H1 (cell line): ENCODE data around the gene TCF7L2. TPM values are rescaled to one million over a fixed set of nuclear protein-coding genes. Genes with fewer than 3 reads are reported as not detected.

Experiments used
- CTCF ChIA-PET: fragments of 300-600 bp; sonication (Branson Sonifier 250); formaldehyde crosslinking; loops from one replicate; lab custom pipeline; 2021; ENCODE audit not compliant: partially characterized antibody; lab: Charles Lee
- POLR2A ChIA-PET: fragments of 300-600 bp; sonication (Branson Sonifier 250); formaldehyde crosslinking; loops from one replicate; lab custom pipeline; 2021; ENCODE audit warnings: inconsistent platforms; ENCODE audit not compliant: partially characterized antibody; lab: Charles Lee
- DNase-seq, 2 experiments: peaks; one replicate each; pipeline versions ENCODE4 v3.0.0 to v3.0.0-alpha.2; 2010 to 2022; ENCODE audit warnings: low spot score in 2 of 2, low read depth in 1 of 2, mixed read lengths in 1 of 2
- FAIRE-seq: peaks from 2 replicates; lab custom pipeline; 2011; peaks lifted over from hg19 to GRCh38; lab: Jason Lieb, UNC
- H2AFZ ChIP-seq: 2 replicates; pipeline ENCODE4 v1.8.1; 2012; ENCODE audit warnings: low read length, inconsistent platforms
- H2AK5ac ChIP-seq: 2 replicates; pipeline ENCODE4 v1.6.1; 2013; ENCODE audit warnings: low read depth, low read length
- H2BK120ac ChIP-seq: replicated peaks from 2 replicates; pipeline ENCODE3; 2013; ENCODE audit warnings: low read depth, low read length, inconsistent platforms
- H2BK12ac ChIP-seq: 2 replicates; pipeline ENCODE4 v1.6.1; 2013; ENCODE audit warnings: low read depth, low read length
- H2BK15ac ChIP-seq: 2 replicates; pipeline ENCODE4 v1.6.1; 2013; ENCODE audit warnings: low read length
- H2BK20ac ChIP-seq: 2 replicates; pipeline ENCODE4 v1.6.1; 2013; ENCODE audit warnings: low read length
- H2BK5ac ChIP-seq: 2 replicates; pipeline ENCODE4 v1.6.1; 2013; ENCODE audit warnings: low read depth, low read length
- H3K14ac ChIP-seq: 2 replicates; pipeline ENCODE4 v1.6.1; 2013; ENCODE audit warnings: inconsistent platforms; ENCODE audit not compliant: insufficient read length
- H3K18ac ChIP-seq: 2 replicates; pipeline ENCODE4 v1.6.1; 2013; ENCODE audit warnings: low read length; ENCODE audit errors: extremely low read depth
- H3K23ac ChIP-seq: 2 replicates; pipeline ENCODE4 v1.6.1; 2013; ENCODE audit warnings: inconsistent platforms; ENCODE audit not compliant: insufficient read length
- H3K23me2 ChIP-seq: 2 replicates; pipeline ENCODE4 v1.6.1; 2013; ENCODE audit warnings: low read depth, low read length
- H3K27ac ChIP-seq: 2 replicates; pipeline ENCODE4 v1.6.1; 2011; ENCODE audit warnings: low read depth, low read length, inconsistent platforms
- H3K27me3 ChIP-seq, 4 experiments: replicated peaks in 1 of 4; 1 replicate in 1 of 4; 2 replicates in 3 of 4; pipeline versions ENCODE4 v1.6.1 to v1.8.1; 2011 to 2013; ENCODE audit warnings: low read length in 3 of 4, mild to moderate bottlenecking in 3 of 4, inconsistent platforms in 2 of 4, mixed read lengths in 2 of 4, moderate library complexity in 1 of 4; ENCODE audit not compliant: control insufficient read depth in 3 of 4, insufficient read depth in 3 of 4; ENCODE audit errors: extremely low read depth in 1 of 4
- H3K36me3 ChIP-seq, 4 experiments: 2 replicates each; pipeline versions ENCODE4 v1.6.1 to v1.8.1; 2011 to 2013; ENCODE audit warnings: mild to moderate bottlenecking in 4 of 4, low read length in 3 of 4, moderate library complexity in 2 of 4, control low read depth in 1 of 4, inconsistent platforms in 1 of 4; ENCODE audit not compliant: insufficient read depth in 4 of 4, control insufficient read depth in 2 of 4
- H3K4ac ChIP-seq: replicated peaks from 2 replicates; pipeline ENCODE3; 2013; ENCODE audit warnings: low read length, low read depth, mixed read lengths, inconsistent platforms; ENCODE audit not compliant: insufficient read length
- H3K4me1 ChIP-seq, 4 experiments: replicated peaks in 1 of 4; 1 replicate in 1 of 4; 2 replicates in 3 of 4; pipeline versions ENCODE4 v1.6.1 to v1.8.1; 2011 to 2013; ENCODE audit warnings: low read length in 3 of 4, inconsistent platforms in 2 of 4, mixed read lengths in 1 of 4; ENCODE audit not compliant: insufficient read depth in 4 of 4, control insufficient read depth in 3 of 4
- H3K4me2 ChIP-seq, 2 experiments: 2 replicates each; pipeline versions ENCODE4 v1.6.1 to v1.8.1; 2011 to 2013; ENCODE audit warnings: low read depth in 2 of 2, low read length in 2 of 2, control low read depth in 1 of 2, inconsistent platforms in 1 of 2, mild to moderate bottlenecking in 1 of 2; ENCODE audit not compliant: insufficient read depth in 1 of 2
- H3K4me3 ChIP-seq, 4 experiments: fragments of 200-600, 300-600 bp in 1 of 4; sonication (generic), shearing (Covaris generic), sonication (Bioruptor Twin) in 1 of 4; 2 replicates each; pipeline versions ENCODE4 v1.5.1 to v1.8.1; 2011 to 2016; ENCODE audit warnings: low read length in 4 of 4, low read depth in 3 of 4, control low read depth in 2 of 4, inconsistent platforms in 2 of 4, mild to moderate bottlenecking in 2 of 4, mixed read lengths in 1 of 4, moderate library complexity in 1 of 4; ENCODE audit not compliant: insufficient read depth in 2 of 4; ENCODE audit errors: extremely low read depth in 1 of 4
- H3K56ac ChIP-seq: replicated peaks from 2 replicates; pipeline ENCODE3; 2013; ENCODE audit warnings: low read depth, mild to moderate bottlenecking, mixed read lengths, low read length, inconsistent platforms; ENCODE audit not compliant: insufficient read length
- H3K79me1 ChIP-seq: 2 replicates; pipeline ENCODE4 v1.6.1; 2013; ENCODE audit warnings: low read depth, low read length, control low read depth
- H3K79me2 ChIP-seq, 2 experiments: 2 replicates each; pipeline versions ENCODE4 v1.6.1 to v1.8.1; 2012 to 2013; ENCODE audit warnings: low read length in 2 of 2, mild to moderate bottlenecking in 2 of 2, inconsistent platforms in 1 of 2; ENCODE audit not compliant: insufficient read depth in 2 of 2, control insufficient read depth in 1 of 2
- H3K9ac ChIP-seq, 4 experiments: replicated peaks in 1 of 4; 1 replicate in 1 of 4; 2 replicates in 3 of 4; pipeline versions ENCODE4 v1.6.1 to v1.8.1; 2011 to 2013; ENCODE audit warnings: low read depth in 3 of 4, low read length in 3 of 4, control low read depth in 2 of 4, mild to moderate bottlenecking in 2 of 4, moderate library complexity in 2 of 4, inconsistent platforms in 1 of 4; ENCODE audit errors: extremely low read depth in 1 of 4
- H3K9me3 ChIP-seq, 2 experiments: 2 replicates each; pipeline versions ENCODE4 v1.6.1 to v1.8.1; 2012 to 2013; ENCODE audit warnings: mild to moderate bottlenecking in 2 of 2, moderate library complexity in 2 of 2, control low read depth in 1 of 2, inconsistent platforms in 1 of 2, low read depth in 1 of 2, low read length in 1 of 2, mixed read lengths in 1 of 2; ENCODE audit not compliant: insufficient read depth in 2 of 2
- H4K20me1 ChIP-seq, 2 experiments: replicated peaks in 1 of 2; 2 replicates each; pipeline versions ENCODE3 to v1.8.1; 2011 to 2013; ENCODE audit warnings: inconsistent platforms in 2 of 2, low read length in 2 of 2, mild to moderate bottlenecking in 1 of 2; ENCODE audit not compliant: insufficient read depth in 2 of 2, control insufficient read depth in 1 of 2
- H4K5ac ChIP-seq: 2 replicates; pipeline ENCODE4 v1.6.1; 2013; ENCODE audit warnings: low read length, low read depth, mixed read lengths, inconsistent platforms; ENCODE audit not compliant: insufficient read length
- H4K8ac ChIP-seq: 2 replicates; pipeline ENCODE4 v1.8.0; 2013; ENCODE audit warnings: mild to moderate bottlenecking, moderate library complexity, low read length, inconsistent platforms; ENCODE audit not compliant: insufficient read depth; ENCODE audit errors: extremely low read depth
- H4K91ac ChIP-seq: replicated peaks from 2 replicates; pipeline ENCODE3; 2013; ENCODE audit warnings: low read length, mixed read lengths, inconsistent platforms; ENCODE audit not compliant: insufficient read length
- CBX5 ChIP-seq: fragments of 300-800, 300-1000 bp; sonication (generic); IDR thresholded peaks from 2 replicates; pipeline ENCODE4 v1.7.1; 2016; ENCODE audit warnings: antibody characterized with exemption, low read length, low read depth
- CEBPB ChIP-seq: IDR thresholded peaks from 2 replicates; pipeline ENCODE4 v1.6.1; 2012; ENCODE audit warnings: low read depth, low read length
- EGR1 ChIP-seq: IDR thresholded peaks from 2 replicates; pipeline ENCODE4 v1.6.1; 2011; ENCODE audit warnings: low read depth, low read length, borderline replicate concordance
- HDAC6 ChIP-seq: IDR thresholded peaks from one replicate; pipeline ENCODE4 v1.7.1; 2012; ENCODE audit warnings: low read depth, mild to moderate bottlenecking, inconsistent platforms, low read length, moderate library complexity
- JUND ChIP-seq: IDR thresholded peaks from 2 replicates; pipeline ENCODE4 v1.6.1; 2011; ENCODE audit warnings: mild to moderate bottlenecking, improper control_type of control experiment, low read length
- PHF8 ChIP-seq: fragments of 200-600 bp; sonication (generic); conservative IDR thresholded peaks from 2 replicates; pipeline ENCODE4 v1.7.1; 2012; ENCODE audit warnings: low read depth, mild to moderate bottlenecking, inconsistent platforms, low read length, moderate library complexity
- RAD21 ChIP-seq, 2 experiments: IDR thresholded peaks in 1 of 2; conservative IDR thresholded peaks in 1 of 2; 2 replicates each; pipeline ENCODE4 v1.6.1; 2011; ENCODE audit warnings: low read depth in 2 of 2, low read length in 2 of 2, improper control_type of control experiment in 1 of 2, inconsistent platforms in 1 of 2, mild to moderate bottlenecking in 1 of 2, moderate library complexity in 1 of 2
- TAF7 ChIP-seq: optimal IDR thresholded peaks from 2 replicates; pipeline ENCODE3; 2011; ENCODE audit warnings: low read depth, mild to moderate bottlenecking, inconsistent platforms, low read length, moderate library complexity, borderline replicate concordance
- USF2 ChIP-seq: IDR thresholded peaks from 2 replicates; pipeline ENCODE4 v1.6.1; 2011; ENCODE audit warnings: low read length, improper control_type of control experiment
- WGBS, 2 experiments: shearing (Covaris generic) in 1 of 2; methylation state at CpG; one replicate each; pipeline versions ENCODE4 v1.1.6 to v1.1.7; 2013 to 2015; ENCODE audit warnings: low lambda C conversion rate in 2 of 2, mixed read lengths in 2 of 2, inconsistent platforms in 1 of 2, low coverage in 1 of 2, missing lambda C conversion rate in 1 of 2; ENCODE audit not compliant: insufficient replicate concordance in 2 of 2, insufficient coverage in 1 of 2, insufficient read length in 1 of 2; ENCODE audit errors: extremely low coverage in 1 of 2, missing lambda C conversion rate in 1 of 2; 5-methylcytosine and 5-hydroxymethylcytosine counted together
- polyA plus RNA-seq, 7 experiments: library from polyadenylated mRNA; depleted of rRNA in 3 of 7; stranded (reverse) in 5 of 7; unstranded in 2 of 7; fragments of >200 nt in 5 of 7; fragments of 200-250 nt in 2 of 7; gene quantifications; 1 replicate in 5 of 7; 2 replicates in 1 of 7; 4 replicates in 1 of 7; pipeline versions ENCODE4 v1.2.1 to v1.2.3, GENCODE V29; 2011 to 2013; ENCODE audit warnings: missing spikeins in 2 of 7, mixed read lengths in 2 of 7
- total RNA-seq: library from RNA; stranded (reverse); fragmentation: NEBNext Ultra II Directional; extraction: Animal tissue kit (Norgen Biotek cat#: 25700); gene quantifications from 2 replicates; pipeline ENCODE4 v1.2.1, GENCODE V29; 2021

Gene TCF7L2
- total and polyA plus RNA-seq, 2 of the 8 experiments (the other 6 are each of a cell fraction or from before 2014, with no cell fraction given): 33.9 to 67.3 TPM

- Histone ChIP-seq H2AFZ (no peak overlapping the region), H3K23ac (no peak overlapping the region), H3K9ac (no peak overlapping the region), H3K18ac (peak overlapping the region; percentile 55; the same call in 1 of the 2 replicates), H2BK5ac (peak overlapping the region; percentile 71; the same call in 1 of the 2 replicates), H3K27me3 (no peaks in the 10 kb centered on the region), H2BK120ac (peak overlapping the region; percentile 65), H3K4ac (peak overlapping the region; percentile 65), H2BK15ac (no peak overlapping the region), H4K8ac (no peak overlapping the region), H3K4me3 (no peak overlapping the region), H2BK20ac (no peak overlapping the region; the same call in 1 of the 2 replicates), H2BK12ac (0 out of 2 replicates have a peak overlapping the region, but pooled peaks have one; percentile 41), H3K36me3 (no peaks in the 10 kb centered on the region; a peak in 1 of 8 replicates), H3K14ac (no peak overlapping the region), H3K56ac (no peak overlapping the region), H3K4me2 (peak overlapping the region; percentile 43 to 45; a peak in 3 of 4 replicates), H4K20me1 (peaks cover 10 to 28% of the 10 kb centered on the region in 2 experiments), H3K23me2 (peaks cover 1% of the 10 kb centered on the region; the same call in 1 of the 2 replicates)
- CTCF ChIA-PET: interaction anchor here (0.7 to 2.0 kb wide), 13 partner anchors 11 to 87 kb away, joined by 3 to 6 read pairs (median 3); no protein-coding TSS in a partner anchor
- FAIRE-seq: no peak
- POLR2A ChIA-PET: interaction anchor here (0.6 to 1.6 kb wide), 5 partner anchors 10 to 331 kb away, joined by 3 to 4 read pairs (median 3); partner anchors contain the start of gene TCF7L2
- TF ChIP-seq USF2: no peak; the same call in 1 of the 2 replicates
- no peak for TF ChIP-seq CEBPB
- TF ChIP-seq JUND: no peak
- TF ChIP-seq TAF7: no peak
- TF ChIP-seq PHF8: no peak
- TF ChIP-seq EGR1: 0 out of 2 replicates have a peak, but pooled peaks have one; percentile 27
- TF ChIP-seq RAD21 (IDR thresholded peaks at IDR 0.05 in 1 of 2, conservative IDR thresholded peaks at IDR 0.05 in 1 of 2; ENCODE audit: low read depth in 2 of 2, low read length in 2 of 2): no peak
- no peak for TF ChIP-seq CBX5
- TF ChIP-seq HDAC6: no peak
- TF ChIP-seq, all 59 proteins: peak for 1
- Histone ChIP-seq H3K9me3 (no peaks in the 10 kb centered on the region), H3K27ac (no peak overlapping the region), H4K91ac (peak overlapping the region; percentile 37), H2AK5ac (peak overlapping the region; percentile 6; the same call in 1 of the 2 replicates), H3K79me2 (peaks cover 8 to 93% of the 10 kb centered on the region in 2 experiments; a peak in 3 of 4 replicates), H3K4me1 (peaks cover 5 to 42% (median 40%) of the 10 kb centered on the region in 4 experiments), H4K5ac (peak overlapping the region; percentile 18), H3K79me1 (peaks cover 13% of the 10 kb centered on the region)
- no peak for DNase-seq
- WGBS, 2 experiments: 57% methylated on average over 10 of the region's 10 CpGs; no CpG with 5 or more reads in 1 of the 2 experiments
Measured at GRCh38 chr10:113053091-113053490, 103.0 kb downstream of the TCF7L2 start.
